ENCODE results near the gene ASCC3. TPM values are rescaled to one million over a fixed set of nuclear protein-coding genes. Genes with fewer than 3 reads are reported as not detected.

Gene ASCC3
- total RNA-seq, 1 experiment from 2014 or later, result 48.2 TPM

- CTCF ChIA-PET, result no interaction called here
- Mint-ChIP-seq H3K4me3 (ENCODE audit: unreplicated experiment) (no peak overlapping the region), H3K9me3 (ENCODE audit: unreplicated experiment) (no peaks in the 10 kb centered on the region), H3K27ac (ENCODE audit: unreplicated experiment) (no peak overlapping the region), H3K36me3 (ENCODE audit: insufficient read depth, unreplicated experiment) (no peaks in the 10 kb centered on the region), H3K27me3 (ENCODE audit: insufficient read depth, unreplicated experiment) (no peaks in the 10 kb centered on the region), H3K4me1 (ENCODE audit: low read depth, unreplicated experiment) (no peaks in the 10 kb centered on the region)
- TF ChIP-seq, protein P1, sequence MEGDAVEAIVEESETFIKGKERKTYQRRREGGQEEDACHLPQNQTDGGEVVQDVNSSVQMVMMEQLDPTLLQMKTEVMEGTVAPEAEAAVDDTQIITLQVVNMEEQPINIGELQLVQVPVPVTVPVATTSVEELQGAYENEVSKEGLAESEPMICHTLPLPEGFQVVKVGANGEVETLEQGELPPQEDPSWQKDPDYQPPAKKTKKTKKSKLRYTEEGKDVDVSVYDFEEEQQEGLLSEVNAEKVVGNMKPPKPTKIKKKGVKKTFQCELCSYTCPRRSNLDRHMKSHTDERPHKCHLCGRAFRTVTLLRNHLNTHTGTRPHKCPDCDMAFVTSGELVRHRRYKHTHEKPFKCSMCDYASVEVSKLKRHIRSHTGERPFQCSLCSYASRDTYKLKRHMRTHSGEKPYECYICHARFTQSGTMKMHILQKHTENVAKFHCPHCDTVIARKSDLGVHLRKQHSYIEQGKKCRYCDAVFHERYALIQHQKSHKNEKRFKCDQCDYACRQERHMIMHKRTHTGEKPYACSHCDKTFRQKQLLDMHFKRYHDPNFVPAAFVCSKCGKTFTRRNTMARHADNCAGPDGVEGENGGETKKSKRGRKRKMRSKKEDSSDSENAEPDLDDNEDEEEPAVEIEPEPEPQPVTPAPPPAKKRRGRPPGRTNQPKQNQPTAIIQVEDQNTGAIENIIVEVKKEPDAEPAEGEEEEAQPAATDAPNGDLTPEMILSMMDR (IDR thresholded peaks at IDR 0.05; ENCODE audit: insufficient read depth in 1 of 2, low read depth in 1 of 2, low read length in 1 of 2, severe bottlenecking in 1 of 2, unreplicated experiment in 1 of 2), result no peak
- no peak overlapping the region for H3K4me3 ChIP-seq (ENCODE audit: low read depth, low read length)
- DNase-seq, result no peak
- intact Hi-C loops (cut with micrococcal nuclease; ENCODE audit: unreplicated experiment), result no loop called here
- no peaks in the 10 kb centered on the region for H3K4me1 ChIP-seq
- no peaks in the 10 kb centered on the region for H3K27me3 ChIP-seq (replicated peaks; ENCODE audit: control insufficient read depth, insufficient read depth, low read length)
- no peaks in the 10 kb centered on the region for H3K36me3 ChIP-seq (ENCODE audit: control insufficient read depth, insufficient read depth, low read length)
- POLR2A ChIA-PET, result no interaction called here
- no TSS peak for BruUV-seq (replicated peaks)
- H3K9me3 ChIP-seq, result no peaks in the 10 kb centered on the region
Measured at GRCh38 chr6:100468016-100468622, 413.0 kb downstream of the ASCC3 start.

- no peak overlapping the region for H3K4me3 ChIP-seq (ENCODE audit: low read depth, low read length)
- H3K36me3 Mint-ChIP-seq (ENCODE audit: insufficient read depth, unreplicated experiment), result no peaks in the 10 kb centered on the region
- H3K27me3 Mint-ChIP-seq (ENCODE audit: insufficient read depth, unreplicated experiment), result no peaks in the 10 kb centered on the region
- ChIA-PET CTCF (no interaction called here), POLR2A (no interaction called here)
- TF ChIP-seq, protein P1 (IDR thresholded peaks at IDR 0.05; ENCODE audit: insufficient read depth in 1 of 2, low read depth in 1 of 2, low read length in 1 of 2, severe bottlenecking in 1 of 2, unreplicated experiment in 1 of 2), result no peak
- no peaks in the 10 kb centered on the region for H3K4me1 Mint-ChIP-seq (ENCODE audit: low read depth, unreplicated experiment)
- no peaks in the 10 kb centered on the region for H3K9me3 Mint-ChIP-seq (ENCODE audit: unreplicated experiment)
- H3K9me3 ChIP-seq, result no peaks in the 10 kb centered on the region
- no TSS peak for BruUV-seq (replicated peaks)
- no peak overlapping the region for H3K4me3 Mint-ChIP-seq (ENCODE audit: unreplicated experiment)
- no peaks in the 10 kb centered on the region for H3K36me3 ChIP-seq (ENCODE audit: control insufficient read depth, insufficient read depth, low read length)
- H3K4me1 ChIP-seq, result no peaks in the 10 kb centered on the region
- no peak overlapping the region for H3K27ac Mint-ChIP-seq (ENCODE audit: unreplicated experiment)
- intact Hi-C loops (cut with micrococcal nuclease; ENCODE audit: unreplicated experiment), result no loop called here
- no peaks in the 10 kb centered on the region for H3K27me3 ChIP-seq (replicated peaks; ENCODE audit: control insufficient read depth, insufficient read depth, low read length)
- no peak for DNase-seq
Measured at GRCh38 chr6:100467129-100468015, 413.8 kb downstream of the ASCC3 start.

DNA sequence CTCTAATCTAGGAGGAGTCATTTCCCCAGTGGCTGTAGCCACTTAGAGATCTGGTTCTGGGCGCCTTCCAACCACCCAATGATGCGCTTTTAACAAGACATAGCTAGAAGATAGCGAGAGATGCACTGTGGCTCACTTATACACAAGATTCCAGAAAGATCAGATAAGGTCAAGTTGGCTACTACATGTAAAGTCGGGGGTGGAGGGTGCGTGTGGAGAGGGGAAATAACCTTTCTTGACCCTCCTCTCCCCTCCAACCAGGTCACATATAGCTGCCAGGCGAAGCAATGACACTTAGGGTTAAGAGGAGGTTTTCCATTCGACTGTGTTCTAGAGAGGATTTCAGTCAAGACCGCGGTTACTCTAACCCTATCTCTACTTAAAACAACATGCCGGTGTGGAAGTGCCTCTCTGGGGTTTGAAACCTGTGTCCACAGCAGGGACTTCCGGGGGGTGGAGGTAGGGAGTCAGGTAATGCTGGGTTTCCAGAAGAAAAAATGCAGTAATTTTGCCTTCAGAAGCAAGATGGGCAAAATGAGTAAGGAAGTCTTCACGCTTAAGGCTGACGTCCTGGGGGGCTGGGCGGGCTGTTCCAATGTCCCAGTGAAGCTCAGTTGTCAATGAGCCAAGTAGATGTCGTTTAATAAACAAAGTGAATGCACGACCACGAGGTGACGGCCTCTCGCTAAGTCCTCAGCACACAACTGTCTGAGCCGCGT lies 414.6 kb downstream of the ASCC3 start:
- Histone ChIP-seq H3K27me3 (replicated peaks; ENCODE audit: control insufficient read depth, insufficient read depth, low read length) (no peaks in the 10 kb centered on the region), H3K9me3 (no peaks in the 10 kb centered on the region), H3K4me3 (ENCODE audit: low read depth, low read length) (no peak overlapping the region), H3K36me3 (ENCODE audit: control insufficient read depth, insufficient read depth, low read length) (no peaks in the 10 kb centered on the region), H3K4me1 (no peaks in the 10 kb centered on the region)
- Mint-ChIP-seq H3K9me3 (ENCODE audit: unreplicated experiment) (no peaks in the 10 kb centered on the region), H3K4me1 (ENCODE audit: low read depth, unreplicated experiment) (no peaks in the 10 kb centered on the region), H3K27ac (ENCODE audit: unreplicated experiment) (no peak overlapping the region), H3K36me3 (ENCODE audit: insufficient read depth, unreplicated experiment) (no peaks in the 10 kb centered on the region), H3K27me3 (ENCODE audit: insufficient read depth, unreplicated experiment) (no peaks in the 10 kb centered on the region), H3K4me3 (ENCODE audit: unreplicated experiment) (no peak overlapping the region)
- POLR2A ChIA-PET, result no interaction called here
- DNase-seq, result no peak
- intact Hi-C loops (cut with micrococcal nuclease; ENCODE audit: unreplicated experiment), result no loop called here
- no TSS peak for BruUV-seq (replicated peaks)
- CTCF ChIA-PET, result no interaction called here
- TF ChIP-seq, protein P1 (IDR thresholded peaks at IDR 0.05; ENCODE audit: insufficient read depth in 1 of 2, low read depth in 1 of 2, low read length in 1 of 2, severe bottlenecking in 1 of 2, unreplicated experiment in 1 of 2), result no peak

Measured in Caco-2 (cell line).